H1 (cell line): ENCODE data around the gene DLL1. TPM values are rescaled to one million over a fixed set of nuclear protein-coding genes. Genes with fewer than 3 reads are reported as not detected.

ENCODE experiments used
- CTCF ChIA-PET: fragments of 300-600 bp; sonication (Branson Sonifier 250); formaldehyde crosslinking; loops from one replicate; lab custom pipeline; 2021; ENCODE audit not compliant: partially characterized antibody; lab: Charles Lee
- POLR2A ChIA-PET: fragments of 300-600 bp; sonication (Branson Sonifier 250); formaldehyde crosslinking; loops from one replicate; lab custom pipeline; 2021; ENCODE audit warnings: inconsistent platforms; ENCODE audit not compliant: partially characterized antibody; lab: Charles Lee
- DNase-seq, 2 experiments: peaks; one replicate each; pipeline versions ENCODE4 v3.0.0 to v3.0.0-alpha.2; 2010 to 2022; ENCODE audit warnings: low spot score in 2 of 2, low read depth in 1 of 2, mixed read lengths in 1 of 2
- FAIRE-seq: peaks from 2 replicates; lab custom pipeline; 2011; peaks lifted over from hg19 to GRCh38; lab: Jason Lieb, UNC
- H2AFZ ChIP-seq: 2 replicates; pipeline ENCODE4 v1.8.1; 2012; ENCODE audit warnings: low read length, inconsistent platforms
- H2AK5ac ChIP-seq: 2 replicates; pipeline ENCODE4 v1.6.1; 2013; ENCODE audit warnings: low read depth, low read length
- H2BK120ac ChIP-seq: replicated peaks from 2 replicates; pipeline ENCODE3; 2013; ENCODE audit warnings: low read depth, low read length, inconsistent platforms
- H2BK12ac ChIP-seq: 2 replicates; pipeline ENCODE4 v1.6.1; 2013; ENCODE audit warnings: low read depth, low read length
- H2BK15ac ChIP-seq: 2 replicates; pipeline ENCODE4 v1.6.1; 2013; ENCODE audit warnings: low read length
- H2BK20ac ChIP-seq: 2 replicates; pipeline ENCODE4 v1.6.1; 2013; ENCODE audit warnings: low read length
- H2BK5ac ChIP-seq: 2 replicates; pipeline ENCODE4 v1.6.1; 2013; ENCODE audit warnings: low read depth, low read length
- H3K14ac ChIP-seq: 2 replicates; pipeline ENCODE4 v1.6.1; 2013; ENCODE audit warnings: inconsistent platforms; ENCODE audit not compliant: insufficient read length
- H3K18ac ChIP-seq: 2 replicates; pipeline ENCODE4 v1.6.1; 2013; ENCODE audit warnings: low read length; ENCODE audit errors: extremely low read depth
- H3K23ac ChIP-seq: 2 replicates; pipeline ENCODE4 v1.6.1; 2013; ENCODE audit warnings: inconsistent platforms; ENCODE audit not compliant: insufficient read length
- H3K23me2 ChIP-seq: 2 replicates; pipeline ENCODE4 v1.6.1; 2013; ENCODE audit warnings: low read depth, low read length
- H3K27ac ChIP-seq: 2 replicates; pipeline ENCODE4 v1.6.1; 2011; ENCODE audit warnings: low read depth, low read length, inconsistent platforms
- H3K27me3 ChIP-seq, 4 experiments: replicated peaks in 1 of 4; 1 replicate in 1 of 4; 2 replicates in 3 of 4; pipeline versions ENCODE4 v1.6.1 to v1.8.1; 2011 to 2013; ENCODE audit warnings: low read length in 3 of 4, mild to moderate bottlenecking in 3 of 4, inconsistent platforms in 2 of 4, mixed read lengths in 2 of 4, moderate library complexity in 1 of 4; ENCODE audit not compliant: control insufficient read depth in 3 of 4, insufficient read depth in 3 of 4; ENCODE audit errors: extremely low read depth in 1 of 4
- H3K36me3 ChIP-seq, 4 experiments: 2 replicates each; pipeline versions ENCODE4 v1.6.1 to v1.8.1; 2011 to 2013; ENCODE audit warnings: mild to moderate bottlenecking in 4 of 4, low read length in 3 of 4, moderate library complexity in 2 of 4, control low read depth in 1 of 4, inconsistent platforms in 1 of 4; ENCODE audit not compliant: insufficient read depth in 4 of 4, control insufficient read depth in 2 of 4
- H3K4ac ChIP-seq: replicated peaks from 2 replicates; pipeline ENCODE3; 2013; ENCODE audit warnings: low read length, low read depth, mixed read lengths, inconsistent platforms; ENCODE audit not compliant: insufficient read length
- H3K4me1 ChIP-seq, 4 experiments: replicated peaks in 1 of 4; 1 replicate in 1 of 4; 2 replicates in 3 of 4; pipeline versions ENCODE4 v1.6.1 to v1.8.1; 2011 to 2013; ENCODE audit warnings: low read length in 3 of 4, inconsistent platforms in 2 of 4, mixed read lengths in 1 of 4; ENCODE audit not compliant: insufficient read depth in 4 of 4, control insufficient read depth in 3 of 4
- H3K4me2 ChIP-seq, 2 experiments: 2 replicates each; pipeline versions ENCODE4 v1.6.1 to v1.8.1; 2011 to 2013; ENCODE audit warnings: low read depth in 2 of 2, low read length in 2 of 2, control low read depth in 1 of 2, inconsistent platforms in 1 of 2, mild to moderate bottlenecking in 1 of 2; ENCODE audit not compliant: insufficient read depth in 1 of 2
- H3K4me3 ChIP-seq, 4 experiments: fragments of 200-600, 300-600 bp in 1 of 4; sonication (generic), shearing (Covaris generic), sonication (Bioruptor Twin) in 1 of 4; 2 replicates each; pipeline versions ENCODE4 v1.5.1 to v1.8.1; 2011 to 2016; ENCODE audit warnings: low read length in 4 of 4, low read depth in 3 of 4, control low read depth in 2 of 4, inconsistent platforms in 2 of 4, mild to moderate bottlenecking in 2 of 4, mixed read lengths in 1 of 4, moderate library complexity in 1 of 4; ENCODE audit not compliant: insufficient read depth in 2 of 4; ENCODE audit errors: extremely low read depth in 1 of 4
- H3K56ac ChIP-seq: replicated peaks from 2 replicates; pipeline ENCODE3; 2013; ENCODE audit warnings: low read depth, mild to moderate bottlenecking, mixed read lengths, low read length, inconsistent platforms; ENCODE audit not compliant: insufficient read length
- H3K79me1 ChIP-seq: 2 replicates; pipeline ENCODE4 v1.6.1; 2013; ENCODE audit warnings: low read depth, low read length, control low read depth
- H3K79me2 ChIP-seq, 2 experiments: 2 replicates each; pipeline versions ENCODE4 v1.6.1 to v1.8.1; 2012 to 2013; ENCODE audit warnings: low read length in 2 of 2, mild to moderate bottlenecking in 2 of 2, inconsistent platforms in 1 of 2; ENCODE audit not compliant: insufficient read depth in 2 of 2, control insufficient read depth in 1 of 2
- H3K9ac ChIP-seq, 4 experiments: replicated peaks in 1 of 4; 1 replicate in 1 of 4; 2 replicates in 3 of 4; pipeline versions ENCODE4 v1.6.1 to v1.8.1; 2011 to 2013; ENCODE audit warnings: low read depth in 3 of 4, low read length in 3 of 4, control low read depth in 2 of 4, mild to moderate bottlenecking in 2 of 4, moderate library complexity in 2 of 4, inconsistent platforms in 1 of 4; ENCODE audit errors: extremely low read depth in 1 of 4
- H3K9me3 ChIP-seq, 2 experiments: 2 replicates each; pipeline versions ENCODE4 v1.6.1 to v1.8.1; 2012 to 2013; ENCODE audit warnings: mild to moderate bottlenecking in 2 of 2, moderate library complexity in 2 of 2, control low read depth in 1 of 2, inconsistent platforms in 1 of 2, low read depth in 1 of 2, low read length in 1 of 2, mixed read lengths in 1 of 2; ENCODE audit not compliant: insufficient read depth in 2 of 2
- H4K20me1 ChIP-seq, 2 experiments: replicated peaks in 1 of 2; 2 replicates each; pipeline versions ENCODE3 to v1.8.1; 2011 to 2013; ENCODE audit warnings: inconsistent platforms in 2 of 2, low read length in 2 of 2, mild to moderate bottlenecking in 1 of 2; ENCODE audit not compliant: insufficient read depth in 2 of 2, control insufficient read depth in 1 of 2
- H4K5ac ChIP-seq: 2 replicates; pipeline ENCODE4 v1.6.1; 2013; ENCODE audit warnings: low read length, low read depth, mixed read lengths, inconsistent platforms; ENCODE audit not compliant: insufficient read length
- H4K8ac ChIP-seq: 2 replicates; pipeline ENCODE4 v1.8.0; 2013; ENCODE audit warnings: mild to moderate bottlenecking, moderate library complexity, low read length, inconsistent platforms; ENCODE audit not compliant: insufficient read depth; ENCODE audit errors: extremely low read depth
- H4K91ac ChIP-seq: replicated peaks from 2 replicates; pipeline ENCODE3; 2013; ENCODE audit warnings: low read length, mixed read lengths, inconsistent platforms; ENCODE audit not compliant: insufficient read length
- KDM4A ChIP-seq: IDR thresholded peaks from one replicate; pipeline ENCODE4 v1.7.1; 2012; ENCODE audit warnings: low read depth, mild to moderate bottlenecking, moderate library complexity, low read length, inconsistent platforms; ENCODE audit not compliant: severe bottlenecking
- WGBS, 2 experiments: shearing (Covaris generic) in 1 of 2; methylation state at CpG; one replicate each; pipeline versions ENCODE4 v1.1.6 to v1.1.7; 2013 to 2015; ENCODE audit warnings: low lambda C conversion rate in 2 of 2, mixed read lengths in 2 of 2, inconsistent platforms in 1 of 2, low coverage in 1 of 2, missing lambda C conversion rate in 1 of 2; ENCODE audit not compliant: insufficient replicate concordance in 2 of 2, insufficient coverage in 1 of 2, insufficient read length in 1 of 2; ENCODE audit errors: extremely low coverage in 1 of 2, missing lambda C conversion rate in 1 of 2; 5-methylcytosine and 5-hydroxymethylcytosine counted together
- polyA plus RNA-seq, 7 experiments: library from polyadenylated mRNA; depleted of rRNA in 3 of 7; stranded (reverse) in 5 of 7; unstranded in 2 of 7; fragments of >200 nt in 5 of 7; fragments of 200-250 nt in 2 of 7; gene quantifications; 1 replicate in 5 of 7; 2 replicates in 1 of 7; 4 replicates in 1 of 7; pipeline versions ENCODE4 v1.2.1 to v1.2.3, GENCODE V29; 2011 to 2013; ENCODE audit warnings: missing spikeins in 2 of 7, mixed read lengths in 2 of 7
- total RNA-seq: library from RNA; stranded (reverse); fragmentation: NEBNext Ultra II Directional; extraction: Animal tissue kit (Norgen Biotek cat#: 25700); gene quantifications from 2 replicates; pipeline ENCODE4 v1.2.1, GENCODE V29; 2021

DLL1 gene
- total and polyA plus RNA-seq, 2 of the 8 experiments (the other 6 are each of a cell fraction or from before 2014, with no cell fraction given) = 1.7 to 3.8 TPM

GRCh38 chr6:170262489-170263088, 28.3 kb downstream of the DLL1 start:
- no peak overlapping the region for H2AK5ac ChIP-seq
- H3K4me3 ChIP-seq = no peak overlapping the region
- no peak overlapping the region for H3K14ac ChIP-seq
- DNase-seq (no peak), FAIRE-seq (no peak)
- no peak overlapping the region for H3K4me2 ChIP-seq
- H3K23me2 ChIP-seq = no peaks in the 10 kb centered on the region
- no peak overlapping the region for H3K23ac ChIP-seq
- no peak overlapping the region for H2BK20ac ChIP-seq
- no peak overlapping the region for H3K56ac ChIP-seq
- H3K27me3 ChIP-seq = no peaks in the 10 kb centered on the region; a peak in 1 of 7 replicates
- H2AFZ ChIP-seq = no peak overlapping the region
- H2BK15ac ChIP-seq = no peak overlapping the region
- H3K79me2 ChIP-seq = no peaks in the 10 kb centered on the region
- POLR2A ChIA-PET = interaction anchor here (1.2 kb wide), 1 partner anchor 23 kb away, joined by 3 read pairs; no protein-coding TSS in a partner anchor
- CTCF ChIA-PET = interaction anchor here (0.6 to 2.8 kb wide), 3 partner anchors 9 to 443 kb away, joined by 3 to 14 read pairs (median 6); no protein-coding TSS in a partner anchor
- H3K4ac ChIP-seq = no peak overlapping the region
- H3K18ac ChIP-seq = no peak overlapping the region
- no peak for TF ChIP-seq KDM4A
- no peak overlapping the region for H4K91ac ChIP-seq
- H4K8ac ChIP-seq = no peak overlapping the region
- H4K5ac ChIP-seq = no peak overlapping the region
- no peak overlapping the region for H2BK120ac ChIP-seq
- no peaks in the 10 kb centered on the region for H3K36me3 ChIP-seq
- no peak overlapping the region for H3K27ac ChIP-seq
- no peaks in the 10 kb centered on the region for H3K4me1 ChIP-seq
- no peaks in the 10 kb centered on the region for H3K79me1 ChIP-seq
- H2BK12ac ChIP-seq = no peak overlapping the region
- WGBS, 2 experiments = 89% methylated on average over 20 of the region's 22 CpGs; no CpG with 5 or more reads in 1 of the 2 experiments
- no peaks in the 10 kb centered on the region for H3K9me3 ChIP-seq
- H3K9ac ChIP-seq = no peak overlapping the region
- H4K20me1 ChIP-seq = no peaks in the 10 kb centered on the region
- H2BK5ac ChIP-seq = no peak overlapping the region
